Nephron (organoid): ENCODE results near the gene NPC1L1.

Source experiments
- H3K27ac Mint-ChIP-seq, 3 experiments: 2 replicates each; pipeline ENCODE4 v1.8.0; 2020; ENCODE audit warnings: mixed read lengths in 3 of 3, mild to moderate bottlenecking in 2 of 3, moderate library complexity in 1 of 3
- H3K27me3 Mint-ChIP-seq: 2 replicates; pipeline ENCODE4 v1.8.0; 2021; ENCODE audit warnings: low read depth, mild to moderate bottlenecking, moderate library complexity, mixed read lengths
- H3K36me3 Mint-ChIP-seq: 2 replicates; pipeline ENCODE4 v1.8.0; 2020; ENCODE audit warnings: low read depth, mixed read lengths
- H3K4me1 Mint-ChIP-seq: 2 replicates; pipeline ENCODE4 v1.8.0; 2020; ENCODE audit warnings: mixed read lengths
- H3K4me3 Mint-ChIP-seq, 3 experiments: 2 replicates each; pipeline ENCODE4 v1.8.0; 2020; ENCODE audit warnings: mild to moderate bottlenecking in 3 of 3, mixed read lengths in 3 of 3, moderate library complexity in 2 of 3
- H3K9me3 Mint-ChIP-seq: 2 replicates; pipeline ENCODE4 v1.8.0; 2020; ENCODE audit warnings: mixed read lengths
- TF ChIP-seq, protein P1 (sequence below), 3 experiments: fragments of 200-600 bp; sonication (generic); IDR thresholded peaks; one replicate each; pipeline ENCODE4 v1.5.0; 2021; ENCODE audit warnings: antibody characterized with exemption in 3 of 3; ENCODE audit not compliant: unreplicated experiment in 3 of 3

Gene NPC1L1

DNA sequence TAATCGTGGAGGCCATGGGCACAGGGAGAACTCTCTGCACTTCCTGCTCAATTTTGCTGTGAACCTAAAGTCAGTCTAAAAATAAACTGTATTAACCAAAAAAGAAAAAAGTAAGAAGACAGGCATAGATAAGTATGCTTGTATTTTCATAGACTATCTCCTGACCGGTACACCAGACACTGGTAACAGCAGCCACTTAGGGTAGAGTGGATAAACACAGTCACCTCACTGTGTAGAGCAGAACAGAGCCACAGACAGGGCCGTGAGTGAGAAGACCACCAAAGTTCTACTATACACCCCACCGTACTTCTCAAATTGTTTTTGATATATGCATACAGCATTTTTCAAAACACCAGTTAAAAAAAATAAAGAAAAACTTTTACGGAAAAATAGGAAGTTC is 75.6 kb downstream of the NPC1L1 start:
- H3K27ac Mint-ChIP-seq, result no peak overlapping the region
- TF ChIP-seq, protein P1, sequence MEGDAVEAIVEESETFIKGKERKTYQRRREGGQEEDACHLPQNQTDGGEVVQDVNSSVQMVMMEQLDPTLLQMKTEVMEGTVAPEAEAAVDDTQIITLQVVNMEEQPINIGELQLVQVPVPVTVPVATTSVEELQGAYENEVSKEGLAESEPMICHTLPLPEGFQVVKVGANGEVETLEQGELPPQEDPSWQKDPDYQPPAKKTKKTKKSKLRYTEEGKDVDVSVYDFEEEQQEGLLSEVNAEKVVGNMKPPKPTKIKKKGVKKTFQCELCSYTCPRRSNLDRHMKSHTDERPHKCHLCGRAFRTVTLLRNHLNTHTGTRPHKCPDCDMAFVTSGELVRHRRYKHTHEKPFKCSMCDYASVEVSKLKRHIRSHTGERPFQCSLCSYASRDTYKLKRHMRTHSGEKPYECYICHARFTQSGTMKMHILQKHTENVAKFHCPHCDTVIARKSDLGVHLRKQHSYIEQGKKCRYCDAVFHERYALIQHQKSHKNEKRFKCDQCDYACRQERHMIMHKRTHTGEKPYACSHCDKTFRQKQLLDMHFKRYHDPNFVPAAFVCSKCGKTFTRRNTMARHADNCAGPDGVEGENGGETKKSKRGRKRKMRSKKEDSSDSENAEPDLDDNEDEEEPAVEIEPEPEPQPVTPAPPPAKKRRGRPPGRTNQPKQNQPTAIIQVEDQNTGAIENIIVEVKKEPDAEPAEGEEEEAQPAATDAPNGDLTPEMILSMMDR (IDR thresholded peaks at IDR 0.05; ENCODE audit: unreplicated experiment in 3 of 3), result no peak
- no peaks in the 10 kb centered on the region for H3K27me3 Mint-ChIP-seq
- no peaks in the 10 kb centered on the region for H3K9me3 Mint-ChIP-seq
- H3K36me3 Mint-ChIP-seq, result peaks cover 54% of the 10 kb centered on the region
- H3K4me1 Mint-ChIP-seq, result peaks cover 25% of the 10 kb centered on the region
- no peak overlapping the region for H3K4me3 Mint-ChIP-seq

GRCh38 chr7:44463169-44463808 is 77.8 kb downstream of the NPC1L1 start:
- no peak overlapping the region for H3K4me3 Mint-ChIP-seq
- TF ChIP-seq, protein P1 (IDR thresholded peaks at IDR 0.05; ENCODE audit: unreplicated experiment in 3 of 3), result peak in 2 of 3 experiments; percentile 27 to 33
- peaks cover 8% of the 10 kb centered on the region for H3K4me1 Mint-ChIP-seq
- no peaks in the 10 kb centered on the region for H3K27me3 Mint-ChIP-seq
- no peak overlapping the region for H3K27ac Mint-ChIP-seq
- peaks cover 42% of the 10 kb centered on the region for H3K36me3 Mint-ChIP-seq
- no peaks in the 10 kb centered on the region for H3K9me3 Mint-ChIP-seq
